ENCODE data around the gene KLK13. TPM values are rescaled to one million over a fixed set of nuclear protein-coding genes. Genes with fewer than 3 reads are reported as not detected.

Gene KLK13
- total and polyA plus RNA-seq, 2 of the 13 experiments (the other 11 are each of a cell fraction or from before 2014, with no cell fraction given) = 0.09 TPM; not detected in 1

DNA sequence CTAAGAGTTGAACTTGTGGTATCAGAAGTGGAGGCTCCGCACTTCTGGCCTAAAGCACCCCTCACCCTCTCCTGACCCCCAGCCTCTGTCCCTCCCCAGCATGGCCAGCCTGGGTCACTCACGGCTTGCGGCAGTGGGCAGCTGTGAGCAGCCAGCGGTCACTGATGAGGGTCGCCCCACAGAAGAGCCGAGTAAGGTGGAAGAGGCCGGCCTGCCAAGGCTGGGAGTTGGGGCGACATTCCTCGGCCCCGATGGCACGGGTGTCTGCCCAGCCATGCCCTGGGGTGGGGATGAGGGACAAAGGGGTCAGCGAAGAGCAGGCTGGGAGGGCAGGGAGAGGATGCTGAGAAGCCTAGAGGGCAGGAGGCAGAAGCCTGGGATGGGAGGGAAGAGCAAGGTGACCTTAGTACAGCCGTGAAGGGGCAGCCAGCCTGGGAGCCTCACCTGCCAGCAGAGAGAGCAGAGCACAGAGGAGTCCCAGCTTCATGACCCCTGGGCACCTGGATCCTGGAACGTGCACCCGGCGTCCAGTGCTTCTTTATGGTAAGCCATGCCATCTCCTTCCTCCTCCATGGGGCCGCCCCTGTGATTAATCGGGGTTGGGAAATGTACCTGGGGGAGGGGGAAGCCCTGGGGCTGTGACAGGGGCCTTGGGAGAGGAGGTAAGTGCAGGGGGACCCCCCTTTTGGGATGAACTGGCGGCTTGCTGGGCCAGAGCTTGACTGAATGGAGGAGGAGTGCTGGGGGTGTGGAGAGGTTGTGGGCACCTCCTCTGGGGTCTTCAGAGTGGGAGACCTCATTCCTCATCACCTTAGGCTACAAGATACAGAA is 55.6 kb downstream of the KLK13 start (continued):
- TF ChIP-seq ZNF367 (CRISPR knock-in tag; IDR thresholded peaks at IDR 0.05; ENCODE audit: borderline replicate concordance) (no peak), TMF1 (CRISPR knock-in tag; IDR thresholded peaks at IDR 0.05; ENCODE audit: low read depth) (no peak)
- TF ChIP-seq, protein P1, sequence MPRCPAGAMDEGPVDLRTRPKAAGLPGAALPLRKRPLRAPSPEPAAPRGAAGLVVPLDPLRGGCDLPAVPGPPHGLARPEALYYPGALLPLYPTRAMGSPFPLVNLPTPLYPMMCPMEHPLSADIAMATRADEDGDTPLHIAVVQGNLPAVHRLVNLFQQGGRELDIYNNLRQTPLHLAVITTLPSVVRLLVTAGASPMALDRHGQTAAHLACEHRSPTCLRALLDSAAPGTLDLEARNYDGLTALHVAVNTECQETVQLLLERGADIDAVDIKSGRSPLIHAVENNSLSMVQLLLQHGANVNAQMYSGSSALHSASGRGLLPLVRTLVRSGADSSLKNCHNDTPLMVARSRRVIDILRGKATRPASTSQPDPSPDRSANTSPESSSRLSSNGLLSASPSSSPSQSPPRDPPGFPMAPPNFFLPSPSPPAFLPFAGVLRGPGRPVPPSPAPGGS (CRISPR knock-in tag; IDR thresholded peaks at IDR 0.05) = no peak

DNA sequence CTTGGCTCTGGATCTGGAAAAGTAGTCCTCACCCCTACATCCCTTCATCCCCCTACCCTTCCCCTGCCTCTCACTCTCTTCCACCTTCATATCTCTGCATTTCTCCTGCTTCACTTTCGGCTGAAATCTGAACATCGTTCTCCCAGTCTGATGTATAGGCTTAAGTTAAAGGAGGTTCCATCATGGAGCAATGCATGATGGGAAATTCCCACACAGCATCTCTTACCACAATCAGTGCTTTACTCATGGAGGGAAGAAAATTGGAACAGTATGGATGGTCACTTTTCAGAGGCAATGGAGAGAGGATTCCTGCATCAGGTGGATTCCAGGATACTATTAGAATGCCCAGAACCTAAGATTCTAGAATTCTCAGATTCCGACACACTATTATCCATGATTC is 57.4 kb downstream of the KLK13 start:
- DNase-seq (ENCODE audit: low spot score) (no peak), FAIRE-seq (no peak), ATAC-seq (no peak)
- no peak overlapping the region for H3K27ac ChIP-seq (ENCODE audit: extremely low read length, insufficient read depth, low read length)
- CTCF ChIA-PET (ENCODE audit: low intra/inter-chr PET ratio, low total read pairs) = no interaction called here
- no peak overlapping the region for H3K9ac ChIP-seq (ENCODE audit: insufficient read depth, low read depth, low read length)
- no peak overlapping the region for H3K4me2 ChIP-seq (ENCODE audit: low read depth, low read length)
- H3K4me3 ChIP-seq (replicated peaks in 1 of 3; ENCODE audit: insufficient read depth in 1 of 3, low read depth in 2 of 3, low read length in 3 of 3) = no peak overlapping the region
- H3K9me3 ChIP-seq (ENCODE audit: low read length) = no peaks in the 10 kb centered on the region
- H3K27me3 ChIP-seq (ENCODE audit: control insufficient read depth in 1 of 2, insufficient read depth in 2 of 2, low read length in 2 of 2) = peaks cover 1 to 7% of the 10 kb centered on the region in 2 experiments; a peak in 2 of 5 replicates
- no peaks in the 10 kb centered on the region for H3K36me3 ChIP-seq (replicated peaks in 1 of 2; ENCODE audit: control insufficient read depth in 1 of 2, insufficient read depth in 2 of 2, low read length in 2 of 2)
- in situ Hi-C loops (cut with HindIII; ENCODE audit: extremely low pct_ligation_motif_present, low pct_unique_long_range_greater_than_20kb) (no loop called here), intact Hi-C loops (cut with micrococcal nuclease; ENCODE audit: unreplicated experiment) (no loop called here)
- H4K20me1 ChIP-seq (ENCODE audit: insufficient read depth, low read length) = no peaks in the 10 kb centered on the region
- TF ChIP-seq, protein P2, sequence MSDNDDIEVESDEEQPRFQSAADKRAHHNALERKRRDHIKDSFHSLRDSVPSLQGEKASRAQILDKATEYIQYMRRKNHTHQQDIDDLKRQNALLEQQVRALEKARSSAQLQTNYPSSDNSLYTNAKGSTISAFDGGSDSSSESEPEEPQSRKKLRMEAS (IDR thresholded peaks at IDR 0.05) = no peak
- no peaks in the 10 kb centered on the region for H3K4me1 ChIP-seq (ENCODE audit: insufficient read depth, low read length)
- H2AFZ ChIP-seq (ENCODE audit: low read length) = no peak overlapping the region
- no TSS peak for BruUV-seq (replicated peaks)
- POLR2A ChIA-PET = no interaction called here
- 37% methylated on average over 3 of the region's 3 CpGs for WGBS (ENCODE audit: low lambda C conversion rate)
- no peaks in the 10 kb centered on the region for H3K79me2 ChIP-seq (ENCODE audit: insufficient read depth, low read length)
